Transverse colon (tissue), 4 donors: ENCODE data around the gene C1QTNF5.

Experiments
- EP300 ChIP-seq: sonication (generic); formaldehyde crosslinking; IDR thresholded peaks from one replicate; pipeline ENCODE4 v1.6.1; 2017; ENCODE audit warnings: antibody characterized with exemption, low read depth
- POLR2A ChIP-seq: fragments of 450-650 bp; IDR thresholded peaks from one replicate; pipeline ENCODE4 v1.6.1; 2016; ENCODE audit warnings: antibody characterized with exemption, mild to moderate bottlenecking, moderate library complexity
- POLR2AphosphoS5 ChIP-seq, 3 donors: sonication (generic); formaldehyde crosslinking; IDR thresholded peaks; one replicate each; pipeline ENCODE4 v1.6.1; 2016; ENCODE audit warnings: antibody characterized with exemption in 3 of 3
- TF ChIP-seq, protein P1 (sequence below), 5 experiments: fragments of 200-600 bp in 3 of 5; fragments of 450-650 bp in 2 of 5; sonication (generic) in 3 of 5; IDR thresholded peaks; 1 replicate in 2 of 5; 2 replicates in 3 of 5; pipeline ENCODE4 v1.5.1; 2016 to 2017; ENCODE audit warnings: antibody characterized with exemption in 5 of 5, inconsistent platforms in 3 of 5, mild to moderate bottlenecking in 2 of 5, moderate library complexity in 1 of 5

DNA sequence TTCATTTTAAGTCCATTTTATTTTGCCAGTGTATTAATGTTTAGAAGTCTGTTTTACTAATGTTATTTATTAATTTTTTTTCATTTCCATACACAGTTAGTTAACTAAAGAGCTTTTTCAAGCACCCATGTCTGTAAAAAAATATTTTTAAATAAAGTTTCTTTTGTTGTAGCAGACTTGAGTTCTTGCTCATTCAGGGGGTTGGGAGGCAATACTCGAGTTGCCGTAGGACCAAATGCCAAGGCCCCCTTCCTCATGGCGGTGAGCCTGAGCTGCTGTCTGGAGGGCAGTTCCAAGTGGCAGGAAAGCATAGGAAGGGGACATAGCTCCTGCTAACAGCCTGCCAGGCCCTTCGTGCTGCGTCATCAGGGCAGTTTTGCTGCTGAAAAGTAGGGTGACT lies 32.7 kb downstream of the C1QTNF5 start:
- TF ChIP-seq POLR2A (no peak), POLR2AphosphoS5 (IDR thresholded peaks at IDR 0.05) (no peak), EP300 (no peak)
- TF ChIP-seq, protein P1, sequence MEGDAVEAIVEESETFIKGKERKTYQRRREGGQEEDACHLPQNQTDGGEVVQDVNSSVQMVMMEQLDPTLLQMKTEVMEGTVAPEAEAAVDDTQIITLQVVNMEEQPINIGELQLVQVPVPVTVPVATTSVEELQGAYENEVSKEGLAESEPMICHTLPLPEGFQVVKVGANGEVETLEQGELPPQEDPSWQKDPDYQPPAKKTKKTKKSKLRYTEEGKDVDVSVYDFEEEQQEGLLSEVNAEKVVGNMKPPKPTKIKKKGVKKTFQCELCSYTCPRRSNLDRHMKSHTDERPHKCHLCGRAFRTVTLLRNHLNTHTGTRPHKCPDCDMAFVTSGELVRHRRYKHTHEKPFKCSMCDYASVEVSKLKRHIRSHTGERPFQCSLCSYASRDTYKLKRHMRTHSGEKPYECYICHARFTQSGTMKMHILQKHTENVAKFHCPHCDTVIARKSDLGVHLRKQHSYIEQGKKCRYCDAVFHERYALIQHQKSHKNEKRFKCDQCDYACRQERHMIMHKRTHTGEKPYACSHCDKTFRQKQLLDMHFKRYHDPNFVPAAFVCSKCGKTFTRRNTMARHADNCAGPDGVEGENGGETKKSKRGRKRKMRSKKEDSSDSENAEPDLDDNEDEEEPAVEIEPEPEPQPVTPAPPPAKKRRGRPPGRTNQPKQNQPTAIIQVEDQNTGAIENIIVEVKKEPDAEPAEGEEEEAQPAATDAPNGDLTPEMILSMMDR (IDR thresholded peaks at IDR 0.05), result no peak
